ENCODE data around the gene GPR176.

Gene GPR176

GRCh38 chr15:39888809-39889208 is 31.3 kb downstream of the GPR176 start:
- DNase-seq: no peak

DNA sequence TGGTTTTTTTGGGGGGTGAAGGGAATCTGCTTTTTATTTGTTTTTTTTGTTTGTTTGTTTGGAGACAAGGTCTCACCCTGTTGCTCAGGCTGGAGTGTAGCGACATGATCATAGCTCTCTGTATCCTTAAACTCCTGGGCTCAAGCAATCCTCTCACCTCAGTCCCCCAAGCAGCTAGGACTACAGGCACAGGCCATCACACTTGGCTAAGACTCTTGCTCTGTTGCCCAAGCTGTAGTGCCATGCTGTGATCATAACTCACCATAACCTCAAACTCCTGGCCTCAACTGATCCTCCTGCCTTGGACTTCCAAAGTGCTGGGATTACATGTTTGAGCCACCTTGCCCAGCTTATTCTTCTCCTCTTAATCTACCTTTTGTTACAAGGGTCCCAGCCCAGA is 31.8 kb downstream of the GPR176 start:
- no peak for DNase-seq

GRCh38 chr15:39887832-39888231 is 32.2 kb downstream of the GPR176 start:
- no peak for DNase-seq

DNA sequence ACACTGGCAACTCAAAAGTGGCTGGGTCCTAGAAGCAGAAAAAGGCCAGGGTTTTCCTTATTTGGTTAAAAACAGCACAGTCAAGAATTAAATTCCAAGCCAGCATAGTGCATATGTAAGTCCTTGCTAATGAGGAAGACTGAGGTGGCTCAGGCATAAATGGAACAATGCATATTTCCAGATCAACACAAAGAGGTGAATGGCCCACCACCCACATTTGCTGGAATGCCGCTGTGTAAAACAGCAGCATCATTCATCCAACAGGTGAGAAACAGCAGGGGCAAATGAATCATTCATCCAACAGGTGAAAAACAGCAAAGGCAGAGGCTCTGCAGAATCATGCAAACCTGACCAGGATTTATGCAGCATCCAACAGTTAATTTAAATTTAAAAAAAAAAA is 32.9 kb downstream of the GPR176 start:
- no peak for DNase-seq

DNA sequence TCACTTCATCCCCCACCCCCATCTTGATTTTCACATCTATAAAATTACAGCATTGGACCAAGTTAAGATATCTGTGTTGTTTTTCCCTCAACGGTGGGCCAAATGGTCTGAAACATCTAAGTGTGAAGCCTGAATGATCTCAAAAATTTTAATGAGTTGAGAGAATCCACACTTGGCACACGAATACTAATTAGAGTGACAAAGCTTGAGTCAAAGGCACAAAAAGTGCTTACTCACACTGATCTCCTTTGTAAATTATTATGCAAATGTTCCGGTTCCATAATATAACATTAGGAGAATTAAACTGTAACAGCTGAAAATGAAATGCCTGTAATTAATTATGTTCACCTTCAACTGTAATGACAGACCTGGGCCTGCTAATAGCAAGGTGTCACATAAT is 33.6 kb downstream of the GPR176 start:
- no peak for DNase-seq

DNA sequence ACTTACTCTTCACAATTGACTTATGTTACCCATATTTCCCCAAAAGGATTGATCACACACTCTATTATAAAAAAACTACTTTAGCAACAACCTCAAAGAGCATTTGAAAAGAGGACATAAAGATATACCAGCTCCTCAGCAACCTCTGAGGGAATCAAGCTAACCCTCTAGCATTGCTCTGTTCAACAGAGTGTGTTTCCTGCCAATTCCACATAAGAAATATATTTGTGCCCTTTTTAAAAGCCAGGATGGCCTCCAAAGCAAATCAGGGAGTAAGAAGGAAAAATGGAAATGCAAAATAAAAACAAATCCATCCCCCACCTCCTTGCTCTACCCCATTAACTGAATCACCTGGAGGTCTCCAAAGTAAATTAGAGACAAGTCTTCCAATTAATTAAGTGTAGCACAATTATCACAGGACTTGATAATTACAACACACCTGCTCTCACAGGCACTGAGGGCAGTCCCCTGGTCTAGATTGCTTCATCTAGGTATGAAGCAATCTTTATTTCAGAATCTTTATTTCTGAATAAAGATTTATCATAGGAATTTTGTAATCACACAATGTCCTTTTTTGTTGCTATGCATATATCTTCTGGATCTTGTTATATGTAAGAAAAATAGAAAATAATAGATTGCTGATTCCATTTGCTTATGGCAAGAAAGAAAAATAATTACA is 34.8 kb downstream of the GPR176 start:
- DNase-seq: no peak

- DNase-seq: no peak
These were observed 35.7 kb downstream of the GPR176 start for GRCh38 chr15:39884351-39884750.

DNA sequence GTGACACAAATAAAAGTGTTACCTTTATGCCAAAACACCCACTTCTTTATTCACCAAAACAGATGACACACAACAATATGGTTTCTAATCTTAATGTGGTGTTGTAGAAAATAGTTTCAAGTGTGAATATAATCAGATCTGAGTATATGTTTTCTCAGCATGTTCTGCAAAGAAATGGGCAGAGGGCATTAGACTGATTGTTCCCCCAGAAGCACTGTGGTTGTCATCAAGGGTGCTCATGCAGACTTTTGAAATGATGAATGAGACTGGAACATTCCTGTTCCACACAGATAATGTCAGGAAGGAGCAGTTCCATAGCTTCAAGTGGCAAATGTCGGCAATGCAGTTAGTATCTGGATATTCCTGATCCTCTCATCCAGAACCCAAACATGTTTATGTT is 37.5 kb downstream of the GPR176 start:
- no peak for DNase-seq

- DNase-seq: no peak
These were observed 38.3 kb downstream of the GPR176 start for GRCh38 chr15:39881790-39882189.

DNA sequence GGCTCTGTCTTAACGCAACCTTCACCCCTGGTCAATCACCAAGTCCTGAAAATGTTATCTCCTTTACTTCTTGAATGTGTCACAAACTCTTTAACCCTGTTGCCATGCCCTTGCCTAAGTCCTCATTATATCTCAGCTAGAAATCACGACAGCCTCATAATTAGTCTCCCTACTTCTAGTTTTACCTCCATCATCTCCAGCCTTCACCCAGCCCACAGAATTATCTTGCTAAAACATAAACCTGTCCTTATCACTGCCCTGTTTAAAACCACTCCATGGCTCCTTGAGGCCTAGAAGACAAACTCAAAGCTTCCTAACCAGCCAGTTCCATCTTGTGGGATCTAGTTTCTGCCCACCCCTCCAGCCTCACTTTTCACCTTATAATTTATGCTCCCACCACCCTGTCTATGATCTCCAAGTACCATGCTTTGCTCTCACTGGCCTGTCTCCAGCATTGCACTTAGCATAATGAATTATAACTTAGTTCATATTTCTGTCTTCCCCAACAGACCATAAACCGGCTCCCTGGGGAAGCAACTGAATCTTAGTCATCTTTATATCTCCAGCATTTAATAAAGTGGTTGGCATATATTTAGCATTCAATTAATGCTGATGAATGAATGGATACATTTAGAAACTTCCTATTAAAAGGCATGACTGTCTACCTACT is 39.2 kb downstream of the GPR176 start:
- no peak for DNase-seq

- DNase-seq: no peak
These were observed 41.7 kb downstream of the GPR176 start for GRCh38 chr15:39878406-39878785.

GRCh38 chr15:39874890-39875549 is 45.0 kb downstream of the GPR176 start:
- DNase-seq: peak; percentile 31

DNA sequence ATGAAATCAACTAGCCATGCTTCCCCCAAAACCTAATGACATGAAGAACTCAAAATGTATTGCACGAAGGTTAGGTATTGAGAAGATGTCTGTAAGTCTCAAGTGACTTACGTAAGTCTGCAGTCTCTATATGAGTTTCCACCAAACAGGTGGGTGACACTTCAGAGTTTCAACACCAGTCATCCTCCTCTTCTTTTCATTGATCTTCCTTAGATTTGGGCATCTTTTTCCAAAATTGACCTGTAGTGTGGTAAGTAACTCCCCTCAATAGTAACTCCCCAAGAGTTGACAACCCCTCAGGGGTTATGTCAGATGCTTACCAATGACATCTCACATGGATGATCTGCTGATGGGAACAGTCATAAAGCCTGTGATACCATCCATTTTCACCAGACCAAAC is 46.1 kb downstream of the GPR176 start:
- DNase-seq: no peak

DNA sequence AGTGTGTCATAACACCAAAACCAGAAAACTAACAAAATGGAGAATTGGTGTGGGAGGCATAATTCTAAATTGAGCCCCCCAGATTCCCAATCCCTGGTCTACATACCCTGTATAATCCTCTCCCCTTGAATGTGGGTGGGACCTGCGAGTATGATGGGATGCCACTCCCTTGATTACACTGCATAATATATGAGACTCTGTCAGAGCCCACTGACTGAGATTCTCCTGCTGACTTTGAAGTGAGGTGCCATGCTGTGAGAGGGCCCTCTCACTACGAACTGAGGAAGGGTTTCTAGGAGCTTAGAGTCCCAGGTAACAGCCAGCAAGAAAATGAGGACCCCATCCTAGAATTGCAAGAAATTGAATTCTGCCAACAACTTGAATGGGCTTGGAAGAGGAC is 49.5 kb downstream of the GPR176 start:
- no peak for DNase-seq

- DNase-seq: no peak
These were observed 50.1 kb downstream of the GPR176 start for GRCh38 chr15:39869858-39870515.

DNA sequence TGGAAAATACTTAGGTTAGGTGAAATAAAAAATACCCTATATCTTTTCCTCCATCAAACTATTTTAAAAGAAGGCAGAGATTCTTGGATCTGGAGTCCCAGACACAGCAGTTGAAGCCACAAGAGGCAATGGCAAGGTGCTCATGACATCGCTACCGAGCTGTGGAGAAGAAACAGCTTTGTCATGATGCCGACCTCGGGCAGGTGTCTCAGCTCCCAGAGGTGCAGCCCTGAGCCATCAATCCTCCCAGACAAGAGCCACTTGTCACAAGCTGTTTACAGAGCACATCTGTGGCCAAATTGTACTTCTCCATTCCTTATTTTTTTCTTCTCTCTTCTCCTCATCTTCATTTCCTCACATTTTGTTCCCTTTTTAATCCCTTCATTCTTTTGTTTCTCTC is 50.8 kb downstream of the GPR176 start:
- no peak for DNase-seq

- no peak for DNase-seq
These were observed 51.7 kb downstream of the GPR176 start for GRCh38 chr15:39868396-39868795.

- DNase-seq: no peak
These were observed 56.0 kb downstream of the GPR176 start for GRCh38 chr15:39864116-39864515.

DNA sequence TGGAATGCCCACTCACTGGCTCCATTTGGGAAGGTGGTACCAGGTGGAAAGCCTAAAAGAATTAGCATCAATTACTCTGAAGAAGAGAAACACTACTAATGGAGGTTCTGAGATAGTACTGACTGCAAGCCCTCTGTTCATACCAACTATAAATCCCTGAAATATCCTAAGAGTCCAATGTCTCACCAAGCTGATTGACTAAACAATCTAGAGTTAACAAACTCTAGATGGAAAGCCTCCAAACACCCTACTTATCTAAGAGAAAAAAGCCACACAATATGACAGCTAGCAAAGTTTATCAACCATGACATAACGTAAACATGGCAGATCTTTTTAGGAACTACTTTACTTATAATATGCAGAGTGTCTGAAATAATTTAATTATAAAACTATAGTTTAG is 59.2 kb downstream of the GPR176 start:
- DNase-seq: no peak

- DNase-seq: no peak
These were observed 59.9 kb downstream of the GPR176 start for GRCh38 chr15:39860200-39860599.

- DNase-seq: no peak
These were observed 60.4 kb downstream of the GPR176 start for GRCh38 chr15:39859636-39860035.

GRCh38 chr15:39857132-39857531 is 62.9 kb downstream of the GPR176 start:
- DNase-seq: no peak

DNA sequence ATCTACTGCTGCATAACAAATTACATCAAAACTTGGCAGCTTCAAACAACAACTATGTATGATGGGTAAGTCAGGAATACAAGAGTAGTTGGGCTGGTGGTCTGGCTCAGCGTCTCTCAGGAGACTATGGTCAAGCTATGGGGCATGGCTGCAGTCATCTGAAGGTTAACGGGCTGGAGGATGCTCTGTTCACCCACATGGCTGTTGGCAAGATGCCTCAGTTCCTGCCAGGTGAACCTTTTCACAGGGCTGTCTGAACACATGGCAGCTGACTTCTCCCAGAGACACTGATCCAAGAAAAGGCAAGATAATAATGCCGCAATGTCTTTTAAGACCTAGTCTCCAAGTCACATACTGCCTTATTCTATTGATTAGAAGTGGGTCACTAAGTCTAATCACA is 63.7 kb downstream of the GPR176 start:
- no peak for DNase-seq

DNA sequence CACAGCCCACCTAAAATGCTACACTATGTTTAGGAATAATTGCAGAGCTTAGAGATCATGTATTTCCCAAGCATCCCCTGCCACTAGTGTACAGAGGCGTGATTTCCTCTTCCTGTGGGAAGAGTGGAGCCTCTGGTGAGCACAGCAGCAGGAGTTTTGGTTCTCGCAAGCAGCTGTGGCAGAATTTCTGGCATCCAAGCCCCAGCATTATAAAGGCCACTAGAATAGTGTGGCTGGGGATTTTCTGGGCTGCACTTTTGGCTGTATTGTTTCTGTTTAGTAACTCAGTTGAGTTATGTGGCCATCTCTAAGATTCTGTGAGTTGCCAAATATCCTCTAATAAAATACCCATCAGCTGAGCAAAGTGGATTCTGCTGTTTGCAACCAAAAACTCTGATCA is 64.7 kb downstream of the GPR176 start:
- no peak for DNase-seq

All from NCI-H1694 (cell line).